Lower lobe of right lung (tissue), 2 donors: ENCODE data around the gene LPP. TPM values are rescaled to one million over a fixed set of nuclear protein-coding genes. Genes with fewer than 3 reads are reported as not detected.

Source experiments
- ATAC-seq, 2 donors: fragments of 200-7000 bp; cut with Tn5 transposase; one replicate each; pipeline ENCODE4 v1.9.1; 2020 to 2022; ENCODE audit warnings: mild to moderate bottlenecking in 2 of 2, moderate library complexity in 2 of 2
- DNase-seq: peaks from one replicate; pipeline ENCODE4 v3.0.0-alpha.2; 2020
- H3K27ac ChIP-seq: fragments of 200-600 bp; one replicate; pipeline ENCODE4 v1.8.0; 2022
- H3K27me3 ChIP-seq: fragments of 200-600 bp; one replicate; pipeline ENCODE4 v1.8.0; 2022; ENCODE audit warnings: low read depth
- H3K36me3 ChIP-seq: fragments of 200-600 bp; one replicate; pipeline ENCODE4 v1.8.0; 2022; ENCODE audit warnings: mild to moderate bottlenecking
- H3K4me1 ChIP-seq: fragments of 200-600 bp; one replicate; pipeline ENCODE4 v1.8.0; 2022
- H3K4me3 ChIP-seq: fragments of 200-600 bp; one replicate; pipeline ENCODE4 v1.8.0; 2022; ENCODE audit warnings: mild to moderate bottlenecking
- H3K9me3 ChIP-seq: fragments of 200-600 bp; one replicate; pipeline ENCODE4 v1.8.0; 2022
- CTCF ChIP-seq: fragments of 200-600 bp; IDR thresholded peaks from one replicate; pipeline ENCODE4 v1.8.0; 2022; ENCODE audit warnings: antibody characterized with exemption, mild to moderate bottlenecking
- intact Hi-C: fragments of 100-400 bp; cut with DNase I; formaldehyde crosslinking; loops from one replicate; pipeline ENCODE4 v1.11.0; 2022
- total RNA-seq: library from RNA; stranded (reverse); fragmentation: NEBNext Ultra II Directional; extraction: Animal tissue kit (Norgen Biotek cat#: 25700); gene quantifications from one replicate; pipeline ENCODE4 v1.2.1, GENCODE V29; 2021
- donor health status: DM: no; HTN: yes; CAD: no; lungs with severe emphysema.

Gene LPP
- total RNA-seq, 1 donor from 2014 or later: 180 TPM

- intact Hi-C loops: no loop called here
- no peak for DNase-seq
- no peak for ATAC-seq
- Histone ChIP-seq H3K36me3 (no peaks in the 10 kb centered on the region), H3K27ac (no peak overlapping the region), H3K4me3 (no peak overlapping the region), H3K9me3 (no peaks in the 10 kb centered on the region), H3K27me3 (no peaks in the 10 kb centered on the region), H3K4me1 (peaks cover 7% of the 10 kb centered on the region)
- no peak for TF ChIP-seq CTCF
Observed at GRCh38 chr3:188926111-188926510, 772.2 kb downstream of the LPP start.

- TF ChIP-seq CTCF: no peak
- Histone ChIP-seq H3K36me3 (no peaks in the 10 kb centered on the region), H3K4me1 (peaks cover 7% of the 10 kb centered on the region), H3K4me3 (no peak overlapping the region), H3K27me3 (no peaks in the 10 kb centered on the region), H3K9me3 (no peaks in the 10 kb centered on the region), H3K27ac (no peak overlapping the region)
- no peak for ATAC-seq
- no peak for DNase-seq
- intact Hi-C loops: no loop called here
Observed at GRCh38 chr3:188926741-188927511, 773.0 kb downstream of the LPP start.

GRCh38 chr3:188927971-188928370 is 774.0 kb downstream of the LPP start:
- Histone ChIP-seq H3K27ac (no peak overlapping the region), H3K9me3 (no peaks in the 10 kb centered on the region), H3K4me1 (peaks cover 7% of the 10 kb centered on the region), H3K27me3 (no peaks in the 10 kb centered on the region), H3K4me3 (no peak overlapping the region), H3K36me3 (no peaks in the 10 kb centered on the region)
- no peak for TF ChIP-seq CTCF
- ATAC-seq (no peak), DNase-seq (no peak)
- intact Hi-C loops: no loop called here

GRCh38 chr3:188929137-188929536 is 775.2 kb downstream of the LPP start:
- TF ChIP-seq CTCF: peak; percentile 24
- no peaks in the 10 kb centered on the region for H3K36me3 ChIP-seq
- no peak overlapping the region for H3K27ac ChIP-seq
- H3K9me3 ChIP-seq: no peaks in the 10 kb centered on the region
- peak; percentile 65 to 85 for ATAC-seq
- intact Hi-C loops: no loop called here
- no peak overlapping the region for H3K4me3 ChIP-seq
- peaks cover 7% of the 10 kb centered on the region for H3K4me1 ChIP-seq
- DNase-seq: no peak
- no peaks in the 10 kb centered on the region for H3K27me3 ChIP-seq

GRCh38 chr3:188931036-188931435 is 777.1 kb downstream of the LPP start:
- no peak for ATAC-seq
- Histone ChIP-seq H3K36me3 (no peaks in the 10 kb centered on the region), H3K4me3 (no peak overlapping the region), H3K27ac (no peak overlapping the region), H3K9me3 (no peaks in the 10 kb centered on the region), H3K27me3 (no peaks in the 10 kb centered on the region), H3K4me1 (peaks cover 7% of the 10 kb centered on the region)
- intact Hi-C loops: no loop called here
- no peak for DNase-seq
- no peak for TF ChIP-seq CTCF
